CMK (cell line): ENCODE data around the gene CNTNAP5.

Experiments
- DNase-seq: peaks from one replicate; pipeline ENCODE4 v3.0.0-alpha.2; 2010; ENCODE audit warnings: low read depth

CNTNAP5 gene

GRCh38 chr2:124626993-124627392 is 601.9 kb downstream of the CNTNAP5 start:
- DNase-seq, result no peak

- no peak for DNase-seq
Observed at GRCh38 chr2:124633812-124634211, 608.7 kb downstream of the CNTNAP5 start.

GRCh38 chr2:124639524-124639923 is 614.4 kb downstream of the CNTNAP5 start:
- no peak for DNase-seq

GRCh38 chr2:124640221-124640750 is 615.2 kb downstream of the CNTNAP5 start:
- DNase-seq, result no peak

- DNase-seq, result no peak
Observed at GRCh38 chr2:124646166-124646815, 621.2 kb downstream of the CNTNAP5 start.

GRCh38 chr2:124647245-124647644 is 622.2 kb downstream of the CNTNAP5 start:
- no peak for DNase-seq

GRCh38 chr2:124647663-124648062 is 622.6 kb downstream of the CNTNAP5 start:
- no peak for DNase-seq

GRCh38 chr2:124649001-124649400 is 623.9 kb downstream of the CNTNAP5 start:
- no peak for DNase-seq

GRCh38 chr2:124652099-124652498 is 627.0 kb downstream of the CNTNAP5 start:
- DNase-seq, result no peak

GRCh38 chr2:124658373-124658772 is 633.3 kb downstream of the CNTNAP5 start:
- no peak for DNase-seq

GRCh38 chr2:124661558-124661957 is 636.5 kb downstream of the CNTNAP5 start:
- no peak for DNase-seq

GRCh38 chr2:124662946-124663644 is 638.0 kb downstream of the CNTNAP5 start:
- DNase-seq, result no peak

- DNase-seq, result no peak
Observed at GRCh38 chr2:124663645-124663997, 638.5 kb downstream of the CNTNAP5 start.

GRCh38 chr2:124664363-124664762 is 639.3 kb downstream of the CNTNAP5 start:
- no peak for DNase-seq

- DNase-seq, result no peak
Observed at GRCh38 chr2:124666976-124667375, 641.9 kb downstream of the CNTNAP5 start.

- DNase-seq, result no peak
Observed at GRCh38 chr2:124668161-124668560, 643.1 kb downstream of the CNTNAP5 start.

GRCh38 chr2:124670187-124670586 is 645.1 kb downstream of the CNTNAP5 start:
- no peak for DNase-seq

- DNase-seq, result no peak
Observed at GRCh38 chr2:124678043-124678442, 653.0 kb downstream of the CNTNAP5 start.

- no peak for DNase-seq
Observed at GRCh38 chr2:124683536-124684428, 658.7 kb downstream of the CNTNAP5 start.

GRCh38 chr2:124689348-124689747 is 664.3 kb downstream of the CNTNAP5 start:
- no peak for DNase-seq

- DNase-seq, result no peak
Observed at GRCh38 chr2:124692216-124692615, 667.1 kb downstream of the CNTNAP5 start.

GRCh38 chr2:124692707-124693106 is 667.6 kb downstream of the CNTNAP5 start:
- DNase-seq, result no peak

- DNase-seq, result no peak
Observed at GRCh38 chr2:124693156-124693555, 668.1 kb downstream of the CNTNAP5 start.
